GM19324 (cell line): ENCODE results near the gene ZFYVE28.

Experiments used
- ATAC-seq: cut with Tn5 transposase; IDR thresholded peaks from one replicate; pipeline ENCODE4 v1.9.1; 2021; ENCODE audit warnings: mild to moderate bottlenecking, moderate library complexity; ENCODE audit not compliant: unreplicated experiment, low FRiP score

ZFYVE28 gene

GRCh38 chr4:2265113-2266110, 153.0 kb downstream of the ZFYVE28 start:
- no peak for ATAC-seq

GRCh38 chr4:2264481-2265041, 153.9 kb downstream of the ZFYVE28 start:
- ATAC-seq: no peak

GRCh38 chr4:2263926-2264321, 154.5 kb downstream of the ZFYVE28 start:
- no peak for ATAC-seq

GRCh38 chr4:2262944-2263250, 155.5 kb downstream of the ZFYVE28 start:
- ATAC-seq: no peak

GRCh38 chr4:2262145-2262943, 156.1 kb downstream of the ZFYVE28 start:
- peak; percentile 94 for ATAC-seq

- ATAC-seq: peak; percentile 4
These were observed 156.6 kb downstream of the ZFYVE28 start, which contains the start of gene MXD4 for GRCh38 chr4:2261853-2262144. Gene MXD4 (minus strand): TSS chr4:2262109. CDS start chr4:2261980, 129 bp downstream.

- ATAC-seq: no peak
These were observed 157.2 kb downstream of the ZFYVE28 start for GRCh38 chr4:2261110-2261852.

- ATAC-seq: no peak
These were observed 157.9 kb downstream of the ZFYVE28 start for GRCh38 chr4:2260344-2261109.

- no peak for ATAC-seq
These were observed 158.7 kb downstream of the ZFYVE28 start for GRCh38 chr4:2259541-2260343.

GRCh38 chr4:2259036-2259540, 159.4 kb downstream of the ZFYVE28 start:
- ATAC-seq: no peak

- no peak for ATAC-seq
These were observed 160.1 kb downstream of the ZFYVE28 start for GRCh38 chr4:2258091-2259035.

GRCh38 chr4:2257361-2258081, 160.9 kb downstream of the ZFYVE28 start:
- ATAC-seq: no peak

- no peak for ATAC-seq
These were observed 161.7 kb downstream of the ZFYVE28 start for GRCh38 chr4:2256781-2257191.

GRCh38 chr4:2256156-2256731, 162.2 kb downstream of the ZFYVE28 start:
- no peak for ATAC-seq

GRCh38 chr4:2255501-2256155, 162.8 kb downstream of the ZFYVE28 start:
- no peak for ATAC-seq
